Mammary epithelial cell (primary cell): ENCODE results near the gene GCH1.

ENCODE experiments used
- EZH2 ChIP-seq: IDR thresholded peaks from 2 replicates; pipeline ENCODE4 v1.6.1; 2012; ENCODE audit warnings: low read length, inconsistent platforms, borderline replicate concordance
- TF ChIP-seq, protein P1 (sequence below), 2 donors: IDR thresholded peaks in 1 of 2; conservative IDR thresholded peaks in 1 of 2; 2 replicates each; pipeline ENCODE4 v1.5.1; 2011 to 2012; ENCODE audit warnings: inconsistent platforms in 2 of 2, low read length in 2 of 2, mild to moderate bottlenecking in 2 of 2, control low read depth in 1 of 2, low read depth in 1 of 2; ENCODE audit not compliant: insufficient read depth in 1 of 2; ENCODE audit errors: extremely low read depth in 1 of 2

DNA sequence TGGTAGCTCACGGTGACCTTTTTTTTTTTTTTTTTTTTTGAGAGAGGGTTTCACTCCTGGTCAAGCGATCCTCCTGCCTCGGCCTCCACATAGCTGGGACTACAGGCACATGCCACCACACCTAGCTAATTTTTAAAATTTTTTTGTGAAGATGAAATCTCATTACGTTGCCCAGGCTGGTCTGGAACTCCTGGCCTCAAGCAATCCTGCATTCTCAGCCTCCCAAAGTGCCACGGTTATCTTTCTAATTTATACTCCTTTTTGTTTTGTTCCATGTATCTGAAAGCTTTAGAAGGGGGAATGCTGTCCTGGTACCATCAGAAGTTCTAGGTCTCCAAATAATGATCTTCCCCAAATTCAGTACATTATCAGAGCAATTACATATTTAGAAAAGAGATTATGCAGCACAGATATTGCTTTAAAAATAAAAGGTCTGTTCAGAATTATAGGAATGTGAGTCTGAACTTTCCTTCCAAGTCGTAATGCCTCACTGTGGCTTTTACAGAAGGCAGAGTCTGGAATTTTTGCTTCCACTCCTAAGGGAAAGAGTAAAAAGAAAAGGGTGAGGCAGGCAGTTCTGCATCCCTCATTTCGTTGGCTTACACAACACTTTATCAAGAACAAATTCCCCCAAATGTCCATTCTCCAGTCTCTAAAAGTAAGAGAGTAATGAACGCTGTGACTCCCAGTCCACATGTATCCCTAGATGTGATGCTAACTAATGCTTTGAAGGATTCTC lies 73.0 kb downstream of the GCH1 start:
- TF ChIP-seq, protein P1, sequence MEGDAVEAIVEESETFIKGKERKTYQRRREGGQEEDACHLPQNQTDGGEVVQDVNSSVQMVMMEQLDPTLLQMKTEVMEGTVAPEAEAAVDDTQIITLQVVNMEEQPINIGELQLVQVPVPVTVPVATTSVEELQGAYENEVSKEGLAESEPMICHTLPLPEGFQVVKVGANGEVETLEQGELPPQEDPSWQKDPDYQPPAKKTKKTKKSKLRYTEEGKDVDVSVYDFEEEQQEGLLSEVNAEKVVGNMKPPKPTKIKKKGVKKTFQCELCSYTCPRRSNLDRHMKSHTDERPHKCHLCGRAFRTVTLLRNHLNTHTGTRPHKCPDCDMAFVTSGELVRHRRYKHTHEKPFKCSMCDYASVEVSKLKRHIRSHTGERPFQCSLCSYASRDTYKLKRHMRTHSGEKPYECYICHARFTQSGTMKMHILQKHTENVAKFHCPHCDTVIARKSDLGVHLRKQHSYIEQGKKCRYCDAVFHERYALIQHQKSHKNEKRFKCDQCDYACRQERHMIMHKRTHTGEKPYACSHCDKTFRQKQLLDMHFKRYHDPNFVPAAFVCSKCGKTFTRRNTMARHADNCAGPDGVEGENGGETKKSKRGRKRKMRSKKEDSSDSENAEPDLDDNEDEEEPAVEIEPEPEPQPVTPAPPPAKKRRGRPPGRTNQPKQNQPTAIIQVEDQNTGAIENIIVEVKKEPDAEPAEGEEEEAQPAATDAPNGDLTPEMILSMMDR (conservative IDR thresholded peaks at IDR 0.05 in 1 of 2, IDR thresholded peaks at IDR 0.05 in 1 of 2; ENCODE audit: extremely low read depth in 1 of 2, insufficient read depth in 1 of 2, low read depth in 1 of 2, low read length in 2 of 2), result no peak
- no peak for TF ChIP-seq EZH2
